ENCODE measurements around the gene DCBLD2. TPM values are rescaled to one million over a fixed set of nuclear protein-coding genes. Genes with fewer than 3 reads are reported as not detected.

Gene DCBLD2
- total RNA-seq, 2 experiments from 2014 or later, result 11.9 to 12.0 TPM

GRCh38 chr3:98777801-98778220 lies 123.7 kb downstream of the DCBLD2 start:
- no TSS peak for BruUV-seq (replicated peaks)
- POLR2A ChIA-PET, result interaction anchor here (0.5 to 1.3 kb wide), 4 partner anchors 11 to 391 kb away, joined by 3 to 5 read pairs (median 3); no protein-coding TSS in a partner anchor
- Histone ChIP-seq H3K9me2 (ENCODE audit: insufficient read depth, low read length) (no peaks in the 10 kb centered on the region), H3K9me3 (ENCODE audit: low read length) (no peaks in the 10 kb centered on the region), H3K4me2 (ENCODE audit: low read length) (no peak overlapping the region), H3K79me2 (ENCODE audit: insufficient read depth, low read depth, low read length) (no peaks in the 10 kb centered on the region), H3K36me3 (ENCODE audit: insufficient read depth, low read length) (no peaks in the 10 kb centered on the region), H4K20me1 (ENCODE audit: insufficient read depth, low read length) (no peaks in the 10 kb centered on the region), H2AFZ (ENCODE audit: low read length) (no peak overlapping the region), H3K4me1 (ENCODE audit: insufficient read depth, low read length, poor library complexity, severe bottlenecking) (peaks cover 12% of the 10 kb centered on the region), H3K4me3 (ENCODE audit: low read depth, low read length, poor library complexity, severe bottlenecking) (no peak overlapping the region), H3K27ac (ENCODE audit: low read depth, low read length, poor library complexity, severe bottlenecking) (no peak overlapping the region)
- no peak for TF ChIP-seq EZH2phosphoT487 (IDR thresholded peaks at IDR 0.05; ENCODE audit: borderline replicate concordance, low read depth, low read length)
- TF ChIP-seq CTCF (conservative IDR thresholded peaks at IDR 0.05; ENCODE audit: low read length), result no peak
- CTCF ChIA-PET (ENCODE audit: unreplicated experiment), result no interaction called here
- DNase-seq (ENCODE audit: low spot score), result no peak
- intact Hi-C loops (cut with micrococcal nuclease; ENCODE audit: unreplicated experiment), result no loop called here

GRCh38 chr3:98777286-98777685 lies 124.2 kb downstream of the DCBLD2 start:
- Histone ChIP-seq H3K4me2 (ENCODE audit: low read length) (no peak overlapping the region), H3K4me3 (ENCODE audit: low read depth, low read length, poor library complexity, severe bottlenecking) (no peak overlapping the region), H3K36me3 (ENCODE audit: insufficient read depth, low read length) (no peaks in the 10 kb centered on the region), H3K79me2 (ENCODE audit: insufficient read depth, low read depth, low read length) (no peaks in the 10 kb centered on the region), H3K9me3 (ENCODE audit: low read length) (no peaks in the 10 kb centered on the region), H3K9me2 (ENCODE audit: insufficient read depth, low read length) (no peaks in the 10 kb centered on the region), H3K27ac (ENCODE audit: low read depth, low read length, poor library complexity, severe bottlenecking) (no peak overlapping the region), H2AFZ (ENCODE audit: low read length) (no peak overlapping the region), H4K20me1 (ENCODE audit: insufficient read depth, low read length) (no peaks in the 10 kb centered on the region), H3K4me1 (ENCODE audit: insufficient read depth, low read length, poor library complexity, severe bottlenecking) (peaks cover 12% of the 10 kb centered on the region)
- CTCF ChIA-PET (ENCODE audit: unreplicated experiment), result no interaction called here
- BruUV-seq (replicated peaks), result no TSS peak
- TF ChIP-seq EZH2phosphoT487 (IDR thresholded peaks at IDR 0.05; ENCODE audit: borderline replicate concordance, low read depth, low read length) (no peak), CTCF (conservative IDR thresholded peaks at IDR 0.05; ENCODE audit: low read length) (no peak)
- no peak for DNase-seq (ENCODE audit: low spot score)
- intact Hi-C loops (cut with micrococcal nuclease; ENCODE audit: unreplicated experiment), result no loop called here
- POLR2A ChIA-PET, result interaction anchor here (0.6 to 1.3 kb wide), 2 partner anchors 12 to 391 kb away, joined by 3 read pairs; no protein-coding TSS in a partner anchor

- no peaks in the 10 kb centered on the region for H3K9me2 ChIP-seq (ENCODE audit: insufficient read depth, low read length)
- ChIA-PET CTCF (ENCODE audit: unreplicated experiment) (no interaction called here), POLR2A (interaction anchor here (0.5 to 0.6 kb wide), 2 partner anchors 192 to 944 kb away, joined by 3 read pairs; no protein-coding TSS in a partner anchor)
- intact Hi-C loops (cut with micrococcal nuclease; ENCODE audit: unreplicated experiment), result no loop called here
- H3K79me2 ChIP-seq (ENCODE audit: insufficient read depth, low read depth, low read length), result no peaks in the 10 kb centered on the region
- no peaks in the 10 kb centered on the region for H4K20me1 ChIP-seq (ENCODE audit: insufficient read depth, low read length)
- H3K36me3 ChIP-seq (ENCODE audit: insufficient read depth, low read length), result no peaks in the 10 kb centered on the region
- H3K4me2 ChIP-seq (ENCODE audit: low read length), result peak overlapping the region; percentile 43; the same call in 1 of the 2 replicates
- no TSS peak for BruUV-seq (replicated peaks)
- H2AFZ ChIP-seq (ENCODE audit: low read length), result no peak overlapping the region
- H3K9me3 ChIP-seq (ENCODE audit: low read length), result no peaks in the 10 kb centered on the region
- peak overlapping the region; percentile 58 for H3K27ac ChIP-seq (ENCODE audit: low read depth, low read length, poor library complexity, severe bottlenecking)
- DNase-seq (ENCODE audit: low spot score), result no peak
- H3K4me3 ChIP-seq (ENCODE audit: low read depth, low read length, poor library complexity, severe bottlenecking), result no peak overlapping the region
- H3K4me1 ChIP-seq (ENCODE audit: insufficient read depth, low read length, poor library complexity, severe bottlenecking), result peaks cover 12% of the 10 kb centered on the region
- TF ChIP-seq EZH2phosphoT487 (IDR thresholded peaks at IDR 0.05; ENCODE audit: borderline replicate concordance, low read depth, low read length), result no peak
- no peak for TF ChIP-seq CTCF (conservative IDR thresholded peaks at IDR 0.05; ENCODE audit: low read length)
Measured at GRCh38 chr3:98776140-98776493, 125.4 kb downstream of the DCBLD2 start.

Data from OCI-LY7 (cell line).